DOHH2 (cell line): ENCODE measurements around the gene C3.

ENCODE experiments used
- H3F3A ChIP-seq: fragments of 200-600 bp; sonication (generic), shearing (Covaris generic); 2 replicates; pipeline ENCODE4 v1.6.0; 2016; ENCODE audit warnings: antibody characterized with exemption, mild to moderate bottlenecking; ENCODE audit not compliant: control insufficient read depth, insufficient read depth
- H3K27ac ChIP-seq: fragments of 200-600 bp; sonication (generic); 2 replicates; pipeline ENCODE4 v1.5.1; 2014; ENCODE audit warnings: low read depth, mild to moderate bottlenecking, low read length, moderate library complexity
- H3K27me3 ChIP-seq: fragments of 200-600 bp; sonication (generic); 2 replicates; pipeline ENCODE4 v1.6.1; 2014; ENCODE audit warnings: mild to moderate bottlenecking, low read length, mixed read lengths; ENCODE audit not compliant: control insufficient read depth
- H3K36me3 ChIP-seq: fragments of 200-600 bp; sonication (generic); 2 replicates; pipeline ENCODE4 v1.6.1; 2014; ENCODE audit warnings: mild to moderate bottlenecking, low read length, moderate library complexity, mixed read lengths; ENCODE audit not compliant: control insufficient read depth
- H3K4me1 ChIP-seq: fragments of 200-600 bp; sonication (generic); 2 replicates; pipeline ENCODE4 v1.6.1; 2014; ENCODE audit warnings: mild to moderate bottlenecking, low read length, mixed read lengths; ENCODE audit not compliant: control insufficient read depth
- H3K4me2 ChIP-seq: fragments of 200-600 bp; sonication (generic); 2 replicates; pipeline ENCODE4 v1.6.0; 2014; ENCODE audit warnings: mild to moderate bottlenecking, low read length, moderate library complexity
- H3K4me3 ChIP-seq: fragments of 200-600 bp; sonication (generic); 2 replicates; pipeline ENCODE4 v1.5.1; 2014; ENCODE audit warnings: mild to moderate bottlenecking, low read length, mixed read lengths
- H3K79me2 ChIP-seq: fragments of 200-600 bp; sonication (generic); 2 replicates; pipeline ENCODE4 v1.6.1; 2014; ENCODE audit warnings: mild to moderate bottlenecking, low read length, mixed read lengths; ENCODE audit not compliant: control insufficient read depth
- H3K9me2 ChIP-seq: fragments of 200-600 bp; sonication (generic); replicated peaks from 2 replicates; pipeline ENCODE4 v1.6.1; 2014; ENCODE audit warnings: mild to moderate bottlenecking, low read length, mixed read lengths; ENCODE audit not compliant: control insufficient read depth
- H3K9me3 ChIP-seq: fragments of 200-600 bp; sonication (generic); 2 replicates; pipeline ENCODE4 v1.6.1; 2014; ENCODE audit warnings: antibody characterized with exemption, low read length, mixed read lengths; ENCODE audit not compliant: control insufficient read depth, insufficient read depth
- H4K20me1 ChIP-seq: fragments of 200-600 bp; sonication (generic); 2 replicates; pipeline ENCODE4 v1.6.0; 2014; ENCODE audit warnings: low read depth, mild to moderate bottlenecking, antibody characterized with exemption, low read length, moderate library complexity; ENCODE audit not compliant: control insufficient read depth, insufficient read depth
- EZH2phosphoT487 ChIP-seq: fragments of 200-600 bp; sonication (generic); IDR thresholded peaks from 2 replicates; pipeline ENCODE4 v1.6.1; 2017; ENCODE audit warnings: borderline replicate concordance, mild to moderate bottlenecking, antibody characterized with exemption, low read length, moderate library complexity, mixed read lengths
- TF ChIP-seq, protein P1 (sequence below): fragments of 200-600 bp; sonication (generic); IDR thresholded peaks from one replicate; pipeline ENCODE4 v1.5.1; 2014; ENCODE audit warnings: antibody characterized with exemption, mild to moderate bottlenecking, low read depth, low read length; ENCODE audit not compliant: poor library complexity, severe bottlenecking

Gene C3

GRCh38 chr19:6711605-6712004 is 8.8 kb downstream of the C3 start:
- Histone ChIP-seq H3K4me1 (no peaks in the 10 kb centered on the region), H3K79me2 (no peaks in the 10 kb centered on the region), H3K36me3 (no peaks in the 10 kb centered on the region), H3K9me2 (no peaks in the 10 kb centered on the region), H3K4me3 (no peak overlapping the region), H3K9me3 (no peaks in the 10 kb centered on the region), H3K4me2 (no peak overlapping the region), H3K27ac (no peak overlapping the region), H4K20me1 (no peaks in the 10 kb centered on the region), H3K27me3 (peaks cover 10% of the 10 kb centered on the region), H3F3A (0 out of 2 replicates have a peak, but pooled peaks cover 2% of the 10 kb centered on the region)
- TF ChIP-seq, protein P1, sequence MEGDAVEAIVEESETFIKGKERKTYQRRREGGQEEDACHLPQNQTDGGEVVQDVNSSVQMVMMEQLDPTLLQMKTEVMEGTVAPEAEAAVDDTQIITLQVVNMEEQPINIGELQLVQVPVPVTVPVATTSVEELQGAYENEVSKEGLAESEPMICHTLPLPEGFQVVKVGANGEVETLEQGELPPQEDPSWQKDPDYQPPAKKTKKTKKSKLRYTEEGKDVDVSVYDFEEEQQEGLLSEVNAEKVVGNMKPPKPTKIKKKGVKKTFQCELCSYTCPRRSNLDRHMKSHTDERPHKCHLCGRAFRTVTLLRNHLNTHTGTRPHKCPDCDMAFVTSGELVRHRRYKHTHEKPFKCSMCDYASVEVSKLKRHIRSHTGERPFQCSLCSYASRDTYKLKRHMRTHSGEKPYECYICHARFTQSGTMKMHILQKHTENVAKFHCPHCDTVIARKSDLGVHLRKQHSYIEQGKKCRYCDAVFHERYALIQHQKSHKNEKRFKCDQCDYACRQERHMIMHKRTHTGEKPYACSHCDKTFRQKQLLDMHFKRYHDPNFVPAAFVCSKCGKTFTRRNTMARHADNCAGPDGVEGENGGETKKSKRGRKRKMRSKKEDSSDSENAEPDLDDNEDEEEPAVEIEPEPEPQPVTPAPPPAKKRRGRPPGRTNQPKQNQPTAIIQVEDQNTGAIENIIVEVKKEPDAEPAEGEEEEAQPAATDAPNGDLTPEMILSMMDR: no peak
- TF ChIP-seq EZH2phosphoT487: no peak

DNA sequence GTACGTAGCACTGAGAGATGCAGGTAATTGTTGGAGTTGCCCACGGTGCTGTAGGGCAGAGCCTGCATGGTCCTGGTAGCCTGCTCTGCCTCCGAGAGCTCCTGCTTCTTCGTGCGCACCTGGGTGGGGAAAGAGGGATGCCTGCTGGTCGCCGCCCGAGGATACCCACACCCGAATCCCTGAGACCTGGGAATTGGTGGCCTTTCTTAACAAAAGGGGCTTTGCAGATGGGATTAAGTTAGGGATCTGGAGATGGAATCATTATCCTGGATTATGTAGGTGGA is 9.4 kb downstream of the C3 start:
- H3K36me3 ChIP-seq: no peaks in the 10 kb centered on the region
- no peak overlapping the region for H3K27ac ChIP-seq
- H3K79me2 ChIP-seq: no peaks in the 10 kb centered on the region
- no peaks in the 10 kb centered on the region for H3K4me1 ChIP-seq
- H3K4me3 ChIP-seq: no peak overlapping the region
- H3K9me2 ChIP-seq: no peaks in the 10 kb centered on the region
- no peaks in the 10 kb centered on the region for H3F3A ChIP-seq
- no peak overlapping the region for H3K4me2 ChIP-seq
- no peaks in the 10 kb centered on the region for H4K20me1 ChIP-seq
- peaks cover 10% of the 10 kb centered on the region for H3K27me3 ChIP-seq
- H3K9me3 ChIP-seq: no peaks in the 10 kb centered on the region
- TF ChIP-seq, protein P1: no peak
- TF ChIP-seq EZH2phosphoT487: no peak

- Histone ChIP-seq H3K4me2 (no peak overlapping the region), H3K4me1 (no peaks in the 10 kb centered on the region), H3K4me3 (no peak overlapping the region), H3F3A (no peaks in the 10 kb centered on the region), H3K9me3 (no peaks in the 10 kb centered on the region), H3K27ac (no peak overlapping the region), H3K9me2 (no peaks in the 10 kb centered on the region), H3K36me3 (no peaks in the 10 kb centered on the region), H3K27me3 (peaks cover 10% of the 10 kb centered on the region), H3K79me2 (no peaks in the 10 kb centered on the region), H4K20me1 (no peaks in the 10 kb centered on the region)
- no peak for TF ChIP-seq EZH2phosphoT487
- TF ChIP-seq, protein P1: no peak
Observed at GRCh38 chr19:6710273-6711077, 10.0 kb downstream of the C3 start.
